ENCODE data around the gene EIF4E2.

EIF4E2 gene

GRCh38 chr2:232538671-232539070, 11.8 kb upstream of the EIF4E2 start:
- no peak for DNase-seq (ENCODE audit: low read depth)

DNA sequence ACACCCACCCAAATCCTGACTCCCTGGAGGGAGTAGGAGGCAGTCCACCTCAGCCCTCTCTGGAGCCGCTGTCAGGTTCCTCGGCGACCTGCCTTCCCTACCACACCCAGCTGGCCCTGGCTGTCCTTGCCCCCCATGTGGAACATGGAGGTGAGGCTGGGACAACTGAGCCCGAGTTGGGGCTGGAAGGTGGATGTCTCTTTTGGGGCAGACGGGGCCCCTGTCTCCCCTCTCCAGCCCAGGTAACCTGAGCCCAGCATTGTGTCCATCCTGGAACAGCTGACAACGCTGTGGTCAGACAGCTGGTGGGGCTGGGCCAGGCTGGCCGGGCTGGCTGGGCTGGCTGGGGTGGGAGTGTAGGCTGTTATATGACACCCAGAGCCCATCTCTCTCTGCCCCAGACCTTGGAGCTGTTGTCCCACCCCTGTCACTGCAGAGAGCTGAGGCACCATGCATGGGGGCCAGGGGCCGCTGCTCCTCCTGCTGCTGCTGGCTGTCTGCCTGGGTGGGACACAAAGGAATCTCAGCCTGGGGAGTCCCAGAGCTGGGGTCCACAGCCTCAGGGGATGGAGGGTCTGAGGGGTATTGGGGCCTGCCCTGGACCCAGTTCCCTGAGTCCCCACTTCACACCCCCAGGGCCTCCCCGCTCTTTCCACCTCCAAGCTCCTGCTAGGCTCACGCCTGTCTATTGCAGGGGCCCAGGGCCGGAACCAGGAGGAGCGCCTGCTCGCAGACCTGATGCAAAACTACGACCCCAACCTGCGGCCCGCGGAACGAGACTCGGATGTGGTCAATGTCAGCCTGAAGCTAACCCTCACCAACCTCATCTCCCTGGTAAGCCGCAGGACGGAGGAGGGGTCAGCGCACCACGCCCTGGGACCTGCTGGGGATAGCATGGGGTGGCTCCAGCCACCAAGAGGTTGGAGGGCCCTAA, 10.9 kb upstream of the EIF4E2 start, which contains the start of gene CHRNG:
Gene CHRNG (plus strand): TSS at position 395 of the 934 bp plus-strand sequence. CDS start 56 bp downstream, at position 451.
- no peak for DNase-seq (ENCODE audit: low read depth)

DNA sequence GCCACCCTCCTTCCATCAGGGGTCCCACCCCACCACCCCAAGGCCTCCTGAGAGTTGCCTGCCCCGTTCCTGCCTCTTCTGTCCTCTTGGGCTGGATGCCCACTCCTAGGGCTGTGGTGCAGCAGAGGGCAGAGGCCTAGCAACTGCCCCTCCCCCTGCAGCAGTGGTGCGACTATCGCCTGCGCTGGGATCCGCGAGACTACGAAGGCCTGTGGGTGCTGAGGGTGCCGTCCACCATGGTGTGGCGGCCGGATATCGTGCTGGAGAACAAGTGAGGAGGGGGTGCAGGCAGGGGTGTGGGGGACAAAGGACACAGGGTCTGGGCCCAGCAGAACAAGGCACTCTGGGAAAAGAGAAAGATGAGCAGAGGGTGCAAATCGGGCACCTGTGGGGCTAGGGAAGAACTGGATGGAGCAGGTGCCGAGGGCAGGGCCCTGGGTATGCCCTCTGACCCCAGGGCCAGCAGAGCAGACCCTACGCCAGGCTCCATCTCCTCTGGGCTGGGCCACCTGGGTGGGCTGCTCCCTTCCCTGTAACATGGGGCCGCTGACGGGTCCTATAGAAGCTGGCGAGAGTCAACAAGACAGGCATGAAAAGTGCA, 9.9 kb upstream of the EIF4E2 start:
- no peak for DNase-seq (ENCODE audit: low read depth)

DNA sequence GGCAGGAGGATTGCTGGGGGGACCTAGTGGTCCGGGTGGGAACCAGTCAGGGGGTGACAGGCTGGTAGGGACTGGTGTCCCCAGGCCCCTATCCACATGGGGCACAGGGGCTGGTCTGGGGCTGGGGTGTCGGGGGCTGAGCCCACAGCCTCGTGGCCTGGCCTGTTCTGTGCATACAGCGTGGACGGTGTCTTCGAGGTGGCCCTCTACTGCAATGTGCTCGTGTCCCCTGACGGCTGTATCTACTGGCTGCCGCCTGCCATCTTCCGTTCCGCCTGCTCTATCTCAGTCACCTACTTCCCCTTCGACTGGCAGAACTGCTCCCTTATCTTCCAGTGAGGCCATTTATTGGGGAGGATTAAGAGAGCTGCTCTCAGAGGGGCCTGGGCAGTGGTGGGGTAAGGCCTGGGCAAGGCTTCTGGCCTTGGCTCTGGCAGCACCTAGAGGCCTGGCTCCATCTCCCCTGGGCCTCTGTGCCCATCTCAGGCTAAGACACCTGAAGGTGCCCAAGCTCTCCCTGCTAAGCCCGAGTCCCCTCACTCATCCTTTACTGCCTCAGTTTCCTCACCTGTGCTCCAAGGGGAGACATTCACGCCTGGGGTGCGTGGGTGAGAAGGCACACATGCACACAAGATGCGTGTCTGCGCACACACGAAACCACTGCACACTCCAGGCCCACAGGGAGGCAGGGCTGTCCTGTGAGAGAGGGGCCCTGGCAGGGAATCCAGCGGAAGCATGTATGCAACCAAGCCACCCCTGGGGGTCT, 9.1 kb upstream of the EIF4E2 start:
- no peak for DNase-seq (ENCODE audit: low read depth)

- no peak for DNase-seq (ENCODE audit: low read depth)
Observed at GRCh38 chr2:232541961-232542714, 8.4 kb upstream of the EIF4E2 start.

- DNase-seq (ENCODE audit: low read depth), result no peak
Observed at GRCh38 chr2:232542715-232543467, 7.6 kb upstream of the EIF4E2 start.

DNA sequence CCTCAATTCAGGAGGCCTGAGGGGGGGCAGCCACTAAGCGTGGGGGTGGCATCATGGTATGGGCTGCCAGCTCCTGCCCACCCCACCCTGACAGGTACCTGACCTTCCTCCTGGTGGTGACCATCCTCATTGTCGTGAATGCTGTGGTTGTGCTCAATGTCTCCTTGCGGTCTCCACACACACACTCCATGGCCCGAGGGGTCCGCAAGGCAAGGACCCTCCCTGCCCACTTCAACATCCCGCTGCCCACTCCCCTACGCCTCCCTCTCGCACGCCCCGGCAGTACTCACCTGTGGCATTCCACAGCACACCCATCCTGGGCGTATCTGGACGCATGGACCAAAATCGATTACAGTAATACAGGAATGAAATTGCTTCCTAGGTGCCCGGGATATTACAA, 7.0 kb upstream of the EIF4E2 start:
- no peak for DNase-seq (ENCODE audit: low read depth)

- no peak for DNase-seq (ENCODE audit: low read depth)
Observed at GRCh38 chr2:232543928-232544631, 6.4 kb upstream of the EIF4E2 start.

GRCh38 chr2:232544674-232545073, 5.8 kb upstream of the EIF4E2 start:
- no peak for DNase-seq (ENCODE audit: low read depth)

DNA sequence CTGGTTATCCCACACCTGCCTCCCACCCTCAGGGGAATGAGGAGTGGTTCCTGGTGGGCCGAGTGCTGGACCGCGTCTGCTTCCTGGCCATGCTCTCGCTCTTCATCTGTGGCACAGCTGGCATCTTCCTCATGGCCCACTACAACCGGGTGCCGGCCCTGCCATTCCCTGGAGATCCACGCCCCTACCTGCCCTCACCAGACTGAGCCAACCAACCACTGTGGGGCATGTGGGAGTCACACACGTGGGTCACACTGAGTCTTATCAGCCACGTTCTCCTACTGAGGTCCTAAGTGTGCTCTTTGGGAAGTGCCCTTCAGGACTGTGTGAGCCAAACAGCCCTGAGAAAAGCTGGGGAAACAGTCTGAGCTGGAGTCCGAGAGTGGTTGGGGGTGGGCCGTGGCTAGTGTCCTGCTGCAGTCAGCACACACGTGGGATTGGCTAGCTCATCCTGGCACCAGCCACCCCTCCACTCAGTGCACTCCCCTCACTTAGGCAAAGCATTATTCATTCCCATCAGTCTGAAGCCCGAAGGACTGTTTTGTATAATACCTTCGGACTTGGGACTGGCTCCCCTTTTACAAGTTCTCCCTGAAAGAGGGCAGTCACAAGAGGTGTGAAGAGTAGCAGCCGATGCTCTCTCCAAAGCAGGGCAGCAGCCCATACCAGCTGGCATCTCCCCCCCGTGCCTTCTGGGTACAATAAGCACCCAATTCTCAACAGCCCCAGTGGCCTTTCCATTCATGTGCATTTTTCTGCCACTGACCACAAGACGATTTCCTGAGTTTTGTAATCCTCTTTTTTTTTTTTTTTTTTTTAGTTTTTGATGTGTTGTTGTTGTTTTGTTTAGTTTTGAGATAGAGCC, 4.7 kb upstream of the EIF4E2 start:
- no peak for DNase-seq (ENCODE audit: low read depth)

DNA sequence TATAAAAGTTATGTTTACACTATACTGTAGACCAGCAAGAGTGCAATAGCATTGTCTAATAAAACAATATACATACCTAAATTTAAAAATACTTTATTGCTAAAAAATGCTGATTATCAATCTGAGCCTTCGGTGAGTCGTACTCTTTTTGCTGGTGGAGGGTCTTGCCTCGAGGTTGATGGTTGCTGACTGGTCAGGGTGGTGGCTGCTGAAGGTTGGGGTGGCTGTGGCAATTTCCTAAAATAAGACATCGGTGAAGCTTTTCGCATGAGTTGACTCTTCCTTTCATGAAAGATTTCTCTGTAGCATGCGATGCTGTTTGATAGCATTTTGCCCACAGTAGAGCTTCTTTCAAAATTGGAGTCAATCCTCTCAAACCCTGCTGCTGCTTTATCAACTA, 2.5 kb upstream of the EIF4E2 start:
- DNase-seq (ENCODE audit: low read depth), result no peak

DNA sequence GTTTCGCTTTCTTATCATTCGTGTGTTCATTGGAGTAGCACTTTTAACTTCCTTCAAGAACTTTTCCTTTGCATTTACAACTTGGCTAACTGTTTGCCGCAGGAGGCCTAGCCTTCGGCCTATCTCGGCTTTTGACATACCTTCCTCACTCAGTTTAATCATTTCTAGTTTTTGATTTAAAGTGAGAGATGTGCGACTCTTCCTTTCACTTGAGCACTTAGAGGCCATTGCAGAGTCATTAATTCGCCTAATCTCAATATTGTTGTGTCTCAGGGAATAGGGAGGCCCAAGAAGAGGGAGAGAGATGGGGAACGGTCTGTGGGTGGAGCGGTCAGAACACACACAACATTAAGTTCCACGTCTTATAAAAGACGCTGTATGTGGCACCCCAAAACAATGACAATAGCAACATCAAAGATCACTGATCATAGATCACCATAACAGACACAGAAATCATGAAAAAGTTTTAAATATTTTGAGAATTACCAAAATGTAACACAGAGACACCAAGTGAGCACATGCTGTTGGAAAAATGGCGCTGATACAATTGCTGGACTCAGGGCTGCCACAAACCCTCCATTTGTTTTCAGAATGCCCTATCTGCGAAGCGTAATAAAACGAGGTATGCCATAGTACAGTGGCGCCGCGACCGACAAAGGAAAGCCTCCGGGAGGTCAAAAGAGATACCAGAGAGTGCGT, 685 bp upstream of the EIF4E2 start:
- no peak for DNase-seq (ENCODE audit: low read depth)

- DNase-seq (ENCODE audit: low read depth), result no peak
Observed at GRCh38 chr2:232551250-232551638, 755 bp downstream of the EIF4E2 start.

DNA sequence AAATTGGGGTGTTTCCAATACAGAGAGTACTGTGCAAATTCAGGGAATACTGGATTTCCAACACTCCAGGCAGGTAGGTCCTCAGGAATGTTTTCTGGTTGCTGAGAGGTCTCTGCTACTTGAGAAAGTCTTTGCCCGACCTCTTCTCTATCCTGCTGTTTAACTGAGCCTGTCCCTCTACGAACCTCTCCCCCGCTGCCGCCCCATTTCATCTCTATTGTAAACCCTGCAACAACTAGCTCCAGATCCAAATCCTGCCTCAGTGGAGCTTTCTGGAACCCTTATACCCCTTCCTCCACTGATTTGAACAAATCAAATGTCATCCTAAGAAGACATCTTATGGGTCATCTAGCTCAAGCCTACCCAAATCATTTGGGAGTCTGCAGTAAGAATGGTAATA, 1.3 kb downstream of the EIF4E2 start:
- DNase-seq (ENCODE audit: low read depth), result no peak

DNA sequence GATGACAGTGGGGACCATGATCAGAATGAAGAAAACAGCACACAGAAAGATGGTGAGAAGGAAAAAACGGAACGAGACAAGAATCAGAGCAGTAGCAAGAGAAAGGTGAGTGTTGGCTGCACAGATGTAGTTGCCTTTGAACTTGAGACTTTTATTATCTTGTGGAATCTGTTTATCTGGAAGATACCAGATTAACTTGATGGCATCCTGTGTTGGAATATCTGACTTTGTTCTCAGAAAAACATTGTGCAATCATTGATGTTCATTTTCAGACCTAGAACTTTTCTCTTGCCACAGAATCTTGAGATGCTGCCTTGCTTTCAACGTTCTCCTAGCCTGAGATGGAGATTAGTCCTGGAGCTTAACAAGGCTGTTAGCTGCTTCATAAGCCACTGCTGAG, 5.9 kb downstream of the EIF4E2 start:
- no peak for DNase-seq (ENCODE audit: low read depth)

- DNase-seq (ENCODE audit: low read depth), result no peak
Observed at GRCh38 chr2:232562515-232563151, 12.1 kb downstream of the EIF4E2 start.

- no peak for DNase-seq (ENCODE audit: low read depth)
Observed at GRCh38 chr2:232563580-232563979, 13.1 kb downstream of the EIF4E2 start.

GRCh38 chr2:232567721-232568120, 17.2 kb downstream of the EIF4E2 start:
- DNase-seq (ENCODE audit: low read depth), result no peak

Measured in stimulated activated CD8-positive, alpha-beta memory T cell treated with anti-CD3 and anti-CD28 coated beads, Interleukin-12 subunit alpha, Interleukin-12 subunit beta, amount 100 ng/mL, for 4 hours (primary cell).